HFFc6 (cell line): ENCODE results near the gene RNPEPL1. TPM values are rescaled to one million over a fixed set of nuclear protein-coding genes. Genes with fewer than 3 reads are reported as not detected.

Experiments
- DNase-seq: peaks from one replicate; pipeline ENCODE4 v3.0.0-alpha.2; 2018
- H3K27ac Mint-ChIP-seq: 2 replicates; pipeline ENCODE4 v1.8.0; 2020; ENCODE audit warnings: mild to moderate bottlenecking, mixed read lengths
- H3K27me3 Mint-ChIP-seq: 2 replicates; pipeline ENCODE4 v1.8.0; 2021; ENCODE audit warnings: mild to moderate bottlenecking, moderate library complexity, mixed read lengths; ENCODE audit not compliant: insufficient read depth
- H3K36me3 Mint-ChIP-seq: 2 replicates; pipeline ENCODE4 v1.8.0; 2021; ENCODE audit warnings: low read depth, mixed read lengths
- H3K4me1 Mint-ChIP-seq: 2 replicates; pipeline ENCODE4 v1.8.0; 2020; ENCODE audit warnings: low read depth, mixed read lengths
- H3K4me3 Mint-ChIP-seq: 2 replicates; pipeline ENCODE4 v1.8.0; 2020; ENCODE audit warnings: mild to moderate bottlenecking, moderate library complexity, mixed read lengths
- H3K9me3 Mint-ChIP-seq: 2 replicates; pipeline ENCODE4 v1.8.0; 2020; ENCODE audit warnings: mild to moderate bottlenecking, mixed read lengths
- total RNA-seq, 6 experiments: library from RNA; stranded (reverse); fragmentation: NEBNext Ultra II Directional; extraction: Animal tissue kit (Norgen Biotek cat#: 25700); gene quantifications; 2 replicates in 1 of 6; 3 replicates in 5 of 6; pipeline ENCODE4 v1.2.3, GENCODE V29; 2021
- TF ChIP-seq, protein P1 (sequence below): fragments of 200-600 bp; sonication (generic); IDR thresholded peaks from 2 replicates; pipeline ENCODE4 v1.5.0; 2021; ENCODE audit warnings: antibody characterized with exemption, mild to moderate bottlenecking

Gene RNPEPL1
- total RNA-seq, 6 experiments from 2014 or later, result 36.9 to 48.5 (median 43.3) TPM

DNA sequence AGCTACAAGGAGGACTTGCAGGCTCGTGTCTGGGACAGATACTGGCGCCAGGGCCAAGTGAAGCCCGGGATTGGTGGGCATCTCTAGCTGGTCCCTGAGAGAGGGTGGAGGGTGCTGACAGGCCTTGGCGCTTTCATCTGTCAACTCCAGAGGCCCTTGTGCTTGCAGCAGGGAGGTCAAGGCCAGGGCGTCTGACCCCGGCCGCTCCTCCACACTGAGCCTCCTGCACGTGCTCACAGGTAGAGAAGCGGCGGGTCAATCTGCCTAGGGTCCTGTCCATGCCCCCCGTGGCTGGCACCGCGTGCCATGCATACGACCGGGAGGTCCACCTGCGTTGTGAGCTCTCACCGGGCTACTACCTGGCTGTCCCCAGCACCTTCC lies 27.8 kb downstream of the RNPEPL1 start:
- no peaks in the 10 kb centered on the region; the same call in none of the 2 replicates for H3K27me3 Mint-ChIP-seq
- TF ChIP-seq, protein P1, sequence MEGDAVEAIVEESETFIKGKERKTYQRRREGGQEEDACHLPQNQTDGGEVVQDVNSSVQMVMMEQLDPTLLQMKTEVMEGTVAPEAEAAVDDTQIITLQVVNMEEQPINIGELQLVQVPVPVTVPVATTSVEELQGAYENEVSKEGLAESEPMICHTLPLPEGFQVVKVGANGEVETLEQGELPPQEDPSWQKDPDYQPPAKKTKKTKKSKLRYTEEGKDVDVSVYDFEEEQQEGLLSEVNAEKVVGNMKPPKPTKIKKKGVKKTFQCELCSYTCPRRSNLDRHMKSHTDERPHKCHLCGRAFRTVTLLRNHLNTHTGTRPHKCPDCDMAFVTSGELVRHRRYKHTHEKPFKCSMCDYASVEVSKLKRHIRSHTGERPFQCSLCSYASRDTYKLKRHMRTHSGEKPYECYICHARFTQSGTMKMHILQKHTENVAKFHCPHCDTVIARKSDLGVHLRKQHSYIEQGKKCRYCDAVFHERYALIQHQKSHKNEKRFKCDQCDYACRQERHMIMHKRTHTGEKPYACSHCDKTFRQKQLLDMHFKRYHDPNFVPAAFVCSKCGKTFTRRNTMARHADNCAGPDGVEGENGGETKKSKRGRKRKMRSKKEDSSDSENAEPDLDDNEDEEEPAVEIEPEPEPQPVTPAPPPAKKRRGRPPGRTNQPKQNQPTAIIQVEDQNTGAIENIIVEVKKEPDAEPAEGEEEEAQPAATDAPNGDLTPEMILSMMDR, result no peak
- H3K4me3 Mint-ChIP-seq, result no peak overlapping the region
- no peak overlapping the region for H3K27ac Mint-ChIP-seq
- no peaks in the 10 kb centered on the region; the same call in 1 of the 2 replicates for H3K36me3 Mint-ChIP-seq
- no peaks in the 10 kb centered on the region for H3K9me3 Mint-ChIP-seq
- H3K4me1 Mint-ChIP-seq, result peaks cover 6% of the 10 kb centered on the region
- DNase-seq, result no peak

DNA sequence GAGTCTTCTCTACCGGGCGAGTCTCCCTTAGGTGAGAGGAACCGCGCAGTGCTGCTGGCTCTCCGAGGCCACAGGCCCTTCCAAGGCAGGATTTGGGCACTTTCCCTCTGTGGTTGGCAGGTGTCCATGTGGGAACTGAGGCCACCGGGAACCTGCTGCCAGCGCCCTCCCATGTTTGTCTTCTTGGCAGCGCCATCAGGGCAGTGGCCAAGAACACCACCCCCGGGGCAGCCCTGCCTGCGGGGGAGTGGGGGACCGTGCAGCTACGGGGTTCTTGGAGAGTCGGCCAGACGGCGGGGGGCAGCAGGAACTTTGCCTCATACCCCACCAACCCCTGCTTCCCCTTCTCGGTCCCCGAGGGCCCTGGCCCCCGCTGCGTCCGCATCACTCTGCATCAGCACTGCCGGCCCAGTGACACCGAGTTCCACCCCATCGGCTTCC lies 28.2 kb downstream of the RNPEPL1 start:
- Mint-ChIP-seq H3K27ac (no peak overlapping the region), H3K27me3 (no peaks in the 10 kb centered on the region; the same call in none of the 2 replicates), H3K4me1 (peaks cover 2% of the 10 kb centered on the region), H3K36me3 (no peaks in the 10 kb centered on the region; the same call in 1 of the 2 replicates), H3K9me3 (no peaks in the 10 kb centered on the region), H3K4me3 (no peak overlapping the region)
- no peak for DNase-seq
- TF ChIP-seq, protein P1, result no peak

DNA sequence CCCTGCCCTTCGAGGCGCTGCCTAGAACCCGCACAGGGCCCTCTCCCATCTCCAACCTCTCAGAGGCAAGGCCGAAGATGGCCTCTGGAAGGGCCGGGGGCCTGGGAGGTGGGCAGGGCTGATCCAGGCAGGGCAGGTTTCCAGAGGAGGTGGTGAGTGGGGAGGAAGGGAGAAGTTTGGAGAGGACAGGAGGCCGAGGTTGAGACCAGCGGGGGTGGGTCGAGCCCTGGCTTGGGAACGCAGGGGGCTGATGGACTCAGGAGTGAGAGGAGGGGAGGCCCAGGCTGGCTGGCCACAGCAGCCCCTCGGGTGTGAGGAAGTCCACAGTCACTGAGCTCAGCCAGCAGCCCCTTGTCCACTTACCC lies 28.8 kb downstream of the RNPEPL1 start:
- no peaks in the 10 kb centered on the region for H3K9me3 Mint-ChIP-seq
- no peaks in the 10 kb centered on the region for H3K36me3 Mint-ChIP-seq
- DNase-seq, result no peak
- no peak overlapping the region for H3K4me3 Mint-ChIP-seq
- H3K27ac Mint-ChIP-seq, result no peak overlapping the region
- H3K4me1 Mint-ChIP-seq, result no peaks in the 10 kb centered on the region
- no peaks in the 10 kb centered on the region; the same call in none of the 2 replicates for H3K27me3 Mint-ChIP-seq
- TF ChIP-seq, protein P1, result no peak

DNA sequence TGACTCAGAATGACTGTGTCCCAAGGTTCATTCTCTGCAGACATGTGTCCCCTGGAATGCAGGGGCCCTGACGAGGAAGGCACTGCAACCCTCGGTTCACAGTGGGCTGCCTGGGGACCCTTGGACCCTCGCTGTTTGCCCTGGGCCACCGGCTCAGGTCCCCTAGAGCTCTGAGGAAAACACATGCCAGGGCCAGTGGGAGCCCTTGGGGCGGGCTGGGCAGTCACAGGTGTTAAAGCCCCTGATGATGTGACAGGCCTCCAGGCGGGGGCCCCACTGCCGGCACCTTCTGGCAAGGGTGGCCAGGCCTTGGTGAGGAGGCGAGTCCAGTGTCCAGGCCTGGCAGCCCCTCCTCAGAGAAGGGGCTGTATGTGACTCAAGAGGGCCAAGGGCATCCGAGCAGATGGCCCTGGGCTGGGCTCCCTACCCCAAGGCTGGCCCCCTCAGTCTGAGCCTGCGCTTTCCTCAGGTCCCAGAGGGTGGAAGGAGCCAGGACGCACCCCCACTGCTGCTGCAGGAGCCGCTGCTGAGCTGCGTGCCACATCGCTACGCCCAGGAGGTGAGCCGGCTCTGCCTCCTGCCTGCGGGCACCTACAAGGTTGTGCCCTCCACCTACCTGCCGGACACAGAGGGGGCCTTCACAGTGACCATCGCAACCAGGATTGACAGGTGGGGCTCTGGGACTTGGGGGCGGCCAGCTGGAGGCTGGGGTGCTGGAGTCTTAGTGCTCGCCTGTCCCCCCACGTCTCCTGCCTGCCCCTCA lies 29.3 kb downstream of the RNPEPL1 start:
- H3K36me3 Mint-ChIP-seq, result no peaks in the 10 kb centered on the region
- TF ChIP-seq, protein P1, result no peak
- H3K4me3 Mint-ChIP-seq, result no peak overlapping the region
- DNase-seq, result no peak
- no peaks in the 10 kb centered on the region for H3K4me1 Mint-ChIP-seq
- H3K27ac Mint-ChIP-seq, result no peak overlapping the region
- no peaks in the 10 kb centered on the region; the same call in none of the 2 replicates for H3K27me3 Mint-ChIP-seq
- H3K9me3 Mint-ChIP-seq, result no peaks in the 10 kb centered on the region

DNA sequence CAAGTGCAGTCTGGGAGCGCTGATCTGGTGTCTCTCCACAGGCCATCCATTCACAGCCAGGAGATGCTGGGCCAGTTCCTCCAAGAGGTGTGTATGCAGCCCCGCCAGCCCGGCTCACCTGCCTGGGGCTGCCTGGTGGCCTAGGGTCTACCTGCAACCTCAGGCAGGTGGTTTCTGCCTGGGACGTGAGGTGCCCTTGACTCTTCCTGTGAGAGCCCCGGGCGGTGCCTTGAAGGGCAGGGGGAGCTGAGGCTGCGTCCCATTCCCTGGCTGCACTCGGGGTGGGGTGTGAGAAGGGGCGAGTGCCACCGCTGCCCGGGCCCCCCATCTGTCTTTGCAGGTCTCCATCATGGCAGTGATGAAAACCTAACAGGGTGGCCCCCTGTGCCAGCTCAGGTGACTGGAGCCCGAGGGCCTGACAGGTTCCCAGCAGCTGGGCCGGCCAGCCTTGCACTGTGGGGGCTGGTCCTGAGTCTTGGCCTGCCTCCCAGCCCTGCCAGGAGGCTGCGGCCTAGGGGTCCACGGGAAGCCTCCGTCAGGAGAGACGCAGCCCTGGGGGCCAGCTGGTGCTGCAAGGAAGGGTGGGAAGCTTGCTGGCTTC lies 30.1 kb downstream of the RNPEPL1 start:
- Mint-ChIP-seq H3K4me1 (no peaks in the 10 kb centered on the region), H3K27me3 (no peaks in the 10 kb centered on the region; the same call in none of the 2 replicates), H3K27ac (no peak overlapping the region), H3K4me3 (no peak overlapping the region), H3K36me3 (no peaks in the 10 kb centered on the region), H3K9me3 (no peaks in the 10 kb centered on the region)
- TF ChIP-seq, protein P1, result no peak
- DNase-seq, result no peak
